ENCODE measurements around the gene KIF5C. TPM values are rescaled to one million over a fixed set of nuclear protein-coding genes. Genes with fewer than 3 reads are reported as not detected.

Gene KIF5C
- total RNA-seq, 1 donor = under 0.01 TPM

- no peak overlapping the region for H3K4me3 ChIP-seq (ENCODE audit: low read depth, low read length)
- DNase-seq (ENCODE audit: low read depth) = no peak
- no peak for TF ChIP-seq CTCF (IDR thresholded peaks at IDR 0.05; ENCODE audit: insufficient read depth, low read depth, low read length)
Measured at GRCh38 chr2:149001496-149001895, 126.5 kb downstream of the KIF5C start.

- no peak overlapping the region for H3K4me3 ChIP-seq (ENCODE audit: low read depth, low read length)
- DNase-seq (ENCODE audit: low read depth) = no peak
- TF ChIP-seq CTCF (IDR thresholded peaks at IDR 0.05; ENCODE audit: insufficient read depth, low read depth, low read length) = no peak
Measured at GRCh38 chr2:149002378-149002890, 127.4 kb downstream of the KIF5C start.

DNA sequence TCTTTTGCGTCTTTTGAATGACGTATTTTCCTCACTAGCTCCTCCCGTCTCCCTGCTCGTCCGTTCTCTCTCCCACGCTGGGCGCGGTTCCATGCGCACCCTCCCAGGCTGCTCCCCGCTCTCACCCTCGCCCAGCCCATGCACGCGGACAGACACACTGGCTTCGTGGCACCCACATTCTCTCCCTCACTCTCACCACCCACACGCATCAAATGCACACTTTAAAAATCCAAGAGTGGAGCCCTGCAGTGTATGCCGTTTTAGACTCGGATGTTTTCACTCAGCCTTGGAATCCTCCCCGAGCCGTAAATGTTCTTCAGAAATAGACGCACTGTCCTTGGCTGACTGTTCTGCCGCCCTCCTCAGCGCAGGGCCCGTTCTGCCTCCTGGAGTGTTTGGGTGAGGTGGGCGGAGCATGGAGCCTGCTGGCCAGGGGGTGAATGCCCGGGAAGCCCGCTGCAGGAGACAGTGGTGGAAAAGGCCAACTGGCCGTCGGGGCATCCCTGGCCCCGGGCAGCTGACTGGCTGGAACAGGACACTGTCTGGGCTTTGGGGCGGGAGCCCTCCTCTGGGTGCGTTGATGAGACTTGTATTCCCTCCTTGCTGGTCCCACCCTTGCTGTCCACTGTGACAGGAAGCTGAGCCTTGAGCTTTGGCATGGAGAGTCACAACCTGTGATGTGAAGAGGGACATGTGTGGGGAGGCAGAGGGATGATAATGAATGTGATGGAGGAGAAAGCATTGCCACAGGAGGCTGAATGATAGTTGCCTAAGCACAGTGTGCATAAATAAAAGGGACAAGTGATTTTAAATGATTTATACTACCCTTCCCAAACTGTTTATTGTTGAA is 128.1 kb downstream of the KIF5C start:
- H3K4me3 ChIP-seq (ENCODE audit: low read depth, low read length) = no peak overlapping the region
- TF ChIP-seq CTCF (IDR thresholded peaks at IDR 0.05; ENCODE audit: insufficient read depth, low read depth, low read length) = no peak
- DNase-seq (ENCODE audit: low read depth) = no peak

DNA sequence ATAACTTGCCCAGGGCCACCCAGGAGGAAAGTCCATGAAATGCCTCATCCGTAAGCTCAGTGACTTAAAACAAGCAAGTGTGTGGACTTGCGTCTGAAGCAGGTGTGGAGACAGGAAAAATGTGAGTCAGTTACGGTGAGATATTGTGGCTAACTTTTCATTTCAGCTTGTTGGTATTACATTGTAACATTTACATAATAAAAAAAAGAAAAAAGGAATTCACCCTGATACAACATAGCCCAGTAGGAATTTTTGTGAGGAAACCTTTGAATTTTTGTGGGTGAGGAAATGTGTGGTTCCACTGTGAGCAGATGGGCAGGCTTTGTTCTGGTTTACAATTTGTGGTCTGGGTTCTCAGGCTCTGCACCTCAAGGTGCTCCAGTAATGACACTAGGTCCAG is 129.8 kb downstream of the KIF5C start:
- DNase-seq (ENCODE audit: low read depth) = peak; percentile 43
- H3K4me3 ChIP-seq (ENCODE audit: low read depth, low read length) = no peak overlapping the region
- no peak for TF ChIP-seq CTCF (IDR thresholded peaks at IDR 0.05; ENCODE audit: insufficient read depth, low read depth, low read length)

DNA sequence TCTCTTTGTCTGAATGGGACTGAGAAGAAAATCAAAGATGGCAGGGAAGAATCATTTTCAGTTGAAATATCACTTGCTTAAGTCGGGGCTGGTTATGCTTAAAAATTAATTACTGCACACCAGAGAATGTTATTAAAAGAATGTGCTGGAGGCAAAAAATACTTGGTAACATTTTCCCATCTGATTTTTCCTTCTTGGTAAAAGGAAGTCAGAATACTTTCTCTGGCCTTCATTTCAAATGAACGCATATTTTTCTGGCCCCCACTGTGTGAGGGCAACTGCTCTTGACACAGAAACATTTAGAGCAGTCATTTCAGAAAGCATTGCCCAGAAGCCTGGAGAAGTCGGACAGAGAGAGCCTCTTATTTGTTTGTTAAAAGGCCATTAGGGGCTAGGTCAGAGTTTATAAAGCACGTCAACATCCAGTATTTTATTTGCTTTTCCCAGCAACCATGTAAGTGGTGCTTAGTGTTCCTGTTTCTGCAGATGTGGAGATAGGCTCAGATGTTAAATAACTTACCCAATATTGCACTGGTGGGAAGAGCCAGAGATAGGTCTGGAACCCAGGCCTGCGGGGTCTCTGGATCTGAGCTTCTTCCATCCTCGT is 130.5 kb downstream of the KIF5C start:
- H3K4me3 ChIP-seq (ENCODE audit: low read depth, low read length) = no peak overlapping the region
- peak; percentile 31 for DNase-seq (ENCODE audit: low read depth)
- TF ChIP-seq CTCF (IDR thresholded peaks at IDR 0.05; ENCODE audit: insufficient read depth, low read depth, low read length) = no peak

DNA sequence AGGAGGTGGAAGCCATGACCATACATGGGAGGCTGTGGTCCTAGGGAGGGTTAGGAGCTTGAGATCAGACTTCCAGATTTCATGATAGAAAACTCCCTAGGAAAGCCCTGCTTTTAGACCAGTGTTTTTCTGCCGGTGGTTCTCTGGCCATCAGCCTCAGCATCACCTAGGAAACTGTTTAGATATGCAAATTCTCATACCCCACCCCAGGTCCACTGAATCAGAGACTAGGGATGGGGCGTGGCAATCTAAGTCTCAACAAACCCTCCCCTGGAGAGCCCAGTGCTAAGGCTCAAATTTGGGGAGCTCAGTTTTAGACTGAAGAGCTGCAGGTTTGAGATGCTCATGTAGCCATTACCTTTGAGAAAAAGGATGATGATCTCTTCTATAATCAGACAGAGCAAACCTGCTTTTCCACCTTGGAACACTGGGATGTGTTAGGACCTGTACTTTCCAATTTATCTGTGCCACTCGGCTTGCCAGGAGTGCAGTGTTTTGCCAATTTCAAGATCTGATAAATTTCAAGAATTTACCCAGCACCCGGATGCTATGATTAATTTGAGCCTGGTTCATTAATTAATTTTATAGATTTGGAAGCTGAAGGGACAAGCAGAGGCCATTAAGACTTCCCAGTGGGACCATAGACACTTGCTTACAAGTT is 132.0 kb downstream of the KIF5C start:
- no peak for DNase-seq (ENCODE audit: low read depth)
- no peak overlapping the region for H3K4me3 ChIP-seq (ENCODE audit: low read depth, low read length)
- no peak for TF ChIP-seq CTCF (IDR thresholded peaks at IDR 0.05; ENCODE audit: insufficient read depth, low read depth, low read length)
